Kidney (tissue), 14 donors: Measurements from ENCODE around the gene PRUNE2. TPM values are rescaled to one million over a fixed set of nuclear protein-coding genes. Genes with fewer than 3 reads are reported as not detected.

ENCODE experiments used
- DNase-seq, 5 donors: peaks; one replicate each; pipeline ENCODE4 v3.0.0-alpha.2; 2013 to 2020
- FAIRE-seq: peaks from 2 replicates; lab custom pipeline; 2012; peaks lifted over from hg19 to GRCh38; lab: Jason Lieb, UNC
- H3K27ac ChIP-seq, 2 donors: one replicate each; pipeline ENCODE4 v1.7.0; 2013; ENCODE audit warnings: low read depth in 2 of 2, low read length in 2 of 2, inconsistent platforms in 1 of 2
- H3K27me3 ChIP-seq: one replicate; pipeline ENCODE4 v1.7.1; 2013; ENCODE audit warnings: low read length, inconsistent platforms; ENCODE audit not compliant: control insufficient read depth, insufficient read depth
- H3K36me3 ChIP-seq, 3 donors: one replicate each; pipeline versions ENCODE4 v1.7.0 to v1.7.1; 2013; ENCODE audit warnings: low read length in 3 of 3, control low read depth in 1 of 3, inconsistent platforms in 1 of 3; ENCODE audit not compliant: insufficient read depth in 3 of 3, control insufficient read depth in 2 of 3
- H3K4me1 ChIP-seq, 3 donors: one replicate each; pipeline versions ENCODE4 v1.7.0 to v1.7.1; 2013; ENCODE audit warnings: low read length in 3 of 3, inconsistent platforms in 1 of 3, low read depth in 1 of 3; ENCODE audit not compliant: control insufficient read depth in 2 of 3, insufficient read depth in 2 of 3
- H3K4me3 ChIP-seq, 3 donors: one replicate each; pipeline versions ENCODE4 v1.7.0 to v1.8.1; 2013; ENCODE audit warnings: low read length in 3 of 3, control low read depth in 1 of 3, inconsistent platforms in 1 of 3
- H3K9ac ChIP-seq, 3 donors: one replicate each; pipeline versions ENCODE4 v1.7.0 to v1.7.1; 2013; ENCODE audit warnings: low read length in 3 of 3, control low read depth in 1 of 3, inconsistent platforms in 1 of 3
- H3K9me3 ChIP-seq, 3 donors: one replicate each; pipeline versions ENCODE4 v1.7.0 to v1.7.1; 2013; ENCODE audit warnings: low read length in 3 of 3, control low read depth in 1 of 3, inconsistent platforms in 1 of 3; ENCODE audit not compliant: control insufficient read depth in 2 of 3, insufficient read depth in 1 of 3
- CTCF ChIP-seq: IDR thresholded peaks from 3 replicates; pipeline ENCODE4 v1.5.1; 2012; ENCODE audit warnings: mild to moderate bottlenecking, moderate library complexity, borderline replicate concordance; ENCODE audit not compliant: insufficient read depth; ENCODE audit errors: extremely low read depth
- intact Hi-C: fragments of 100-400 bp; cut with DNase I; formaldehyde crosslinking; loops from one replicate; pipeline ENCODE4 v1.11.1; 2022
- polyA plus RNA-seq: library from polyadenylated mRNA; stranded (reverse); fragments of 350-450 nt; fragmentation: Illumina TruSeq; extraction: RNeasy Lipid Tissue Mini Kit (QIAGEN cat#74804); gene quantifications from one replicate; pipeline ENCODE4 v1.2.3, GENCODE V29; 2014; ENCODE audit warnings: low read depth, low replicate concordance; ENCODE audit not compliant: insufficient read depth
- total RNA-seq: library from RNA; stranded (reverse); fragmentation: NEBNext Ultra II Directional; extraction: Animal tissue kit (Norgen Biotek cat#: 25700); gene quantifications from one replicate; pipeline ENCODE4 v1.2.1, GENCODE V29; 2021
- donor health status: control.
- donor health status: control.
- donor health status: control.
- donor health status: control.
- donor health status: control.
- donor health status: DM: yes; HTN: yes; CAD: no.
- donor health status: Normal renal cell carcinoma (clear cell type).

The PRUNE2 gene
- total and polyA plus RNA-seq, 2 donors from 2014 or later: 12.6 to 65.1 TPM

DNA sequence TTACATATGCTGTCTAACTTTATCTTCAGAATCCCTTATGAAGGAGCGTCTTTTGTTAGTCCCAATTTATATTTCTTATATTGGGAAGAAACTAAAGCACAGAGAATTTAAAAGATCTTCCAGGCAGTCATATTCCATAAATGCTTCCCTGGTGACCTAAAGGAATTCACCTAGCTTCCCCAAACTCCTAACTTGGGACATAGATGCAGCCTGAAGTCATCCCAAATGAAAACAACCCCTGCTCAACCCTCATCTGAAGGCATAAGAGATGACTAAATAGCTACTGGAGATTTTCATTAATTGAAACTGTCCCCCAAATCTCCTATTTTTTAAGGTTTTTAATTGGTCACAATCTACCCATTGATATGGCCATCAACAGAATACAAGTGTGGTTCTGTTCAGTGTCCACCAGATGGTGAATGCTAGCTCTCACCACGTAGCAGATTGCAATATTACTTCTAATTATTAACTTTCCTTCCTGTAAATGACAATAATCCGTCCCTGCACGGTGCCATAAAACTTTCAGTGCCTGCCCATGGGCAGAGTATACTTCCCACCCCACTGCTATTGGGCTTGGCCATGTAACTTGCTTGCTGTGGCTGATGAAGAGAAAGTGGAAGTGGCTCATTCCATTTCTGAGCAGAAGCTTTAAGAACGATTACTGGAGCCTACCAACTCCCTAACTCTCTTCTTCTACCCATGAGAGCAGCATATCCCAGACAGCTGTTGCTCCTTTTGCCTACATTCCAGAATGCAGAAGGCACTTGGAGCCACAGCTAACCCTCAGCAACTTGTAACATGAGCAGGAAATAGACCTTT lies 18.7 kb downstream of the PRUNE2 start:
- no peaks in the 10 kb centered on the region for H3K36me3 ChIP-seq
- H3K9me3 ChIP-seq: no peaks in the 10 kb centered on the region
- H3K9ac ChIP-seq: no peak overlapping the region
- H3K27me3 ChIP-seq: no peaks in the 10 kb centered on the region
- FAIRE-seq: no peak
- intact Hi-C loops: no loop called here
- peak; percentile 23 for TF ChIP-seq CTCF
- H3K4me1 ChIP-seq: no peaks in the 10 kb centered on the region
- H3K27ac ChIP-seq: peak overlapping the region in 1 of 2 donors; percentile 70
- no peak for DNase-seq
- H3K4me3 ChIP-seq: peak overlapping the region in 1 of 3 donors; percentile 30

DNA sequence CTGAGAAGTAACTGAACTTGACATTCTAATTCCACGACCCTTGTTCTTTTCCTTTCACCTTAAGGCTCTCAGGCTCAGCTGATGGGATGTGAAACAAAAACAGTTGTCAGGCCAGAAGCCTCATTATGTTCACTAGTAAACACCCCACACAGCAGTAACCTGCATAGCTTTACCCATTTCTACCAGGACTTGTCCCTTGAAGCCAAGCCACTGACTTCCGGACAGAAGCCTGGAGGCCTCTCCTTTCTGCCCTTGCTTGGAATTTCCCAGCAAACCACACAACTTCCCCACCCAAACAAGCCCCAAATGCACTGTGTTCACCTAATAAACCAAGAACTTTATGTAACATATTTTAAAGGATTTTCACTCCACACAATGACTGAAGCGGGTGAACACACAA lies 19.6 kb downstream of the PRUNE2 start:
- Histone ChIP-seq H3K4me3 (no peak overlapping the region), H3K9me3 (no peaks in the 10 kb centered on the region), H3K27me3 (no peaks in the 10 kb centered on the region), H3K9ac (no peak overlapping the region), H3K27ac (no peak overlapping the region), H3K4me1 (no peaks in the 10 kb centered on the region), H3K36me3 (no peaks in the 10 kb centered on the region)
- intact Hi-C loops: no loop called here
- TF ChIP-seq CTCF: no peak
- FAIRE-seq (no peak), DNase-seq (no peak)

DNA sequence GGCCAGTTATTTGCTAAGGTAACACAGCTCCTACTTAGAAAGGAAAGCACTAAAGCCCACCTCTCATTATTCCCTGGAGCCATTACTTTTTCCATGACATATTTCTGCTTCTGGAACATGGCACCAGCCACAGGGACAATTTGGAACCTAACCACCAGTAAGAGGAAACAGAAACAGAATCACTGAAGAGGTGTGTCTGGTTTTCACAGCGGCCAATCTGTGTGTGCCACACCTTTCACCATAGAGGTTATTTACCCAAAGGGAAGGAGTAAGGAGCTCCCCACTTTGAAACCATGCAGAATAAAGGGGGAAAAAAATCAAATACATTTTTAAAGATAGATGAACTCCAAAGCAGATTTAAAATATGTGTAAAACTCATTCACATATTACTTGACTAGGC lies 21.1 kb downstream of the PRUNE2 start:
- Histone ChIP-seq H3K9ac (no peak overlapping the region), H3K9me3 (no peaks in the 10 kb centered on the region), H3K4me3 (no peak overlapping the region), H3K4me1 (no peaks in the 10 kb centered on the region), H3K27me3 (no peaks in the 10 kb centered on the region), H3K27ac (no peak overlapping the region), H3K36me3 (no peaks in the 10 kb centered on the region)
- DNase-seq: no peak
- TF ChIP-seq CTCF: no peak
- FAIRE-seq: no peak
- intact Hi-C loops: no loop called here
